Endothelial cell of umbilical vein (primary cell): ENCODE results near the gene C2CD4B. TPM values are rescaled to one million over a fixed set of nuclear protein-coding genes. Genes with fewer than 3 reads are reported as not detected.

Experiments used
- BruUV-seq: library from RNA; stranded (reverse); fragments of 400-500 nt; replicated peaks from 2 replicates; lab custom pipeline; 2021; lab: Mats Ljungman, UMichigan
- CTCF ChIA-PET: fragments of 300-600, 350-600 bp; sonication (Branson Sonifier 250); formaldehyde crosslinking; loops from one replicate; lab custom pipeline; 2021; ENCODE audit warnings: antibody characterized with exemption, inconsistent platforms; lab: Charles Lee
- POLR2A ChIA-PET: fragments of 300-600, 350-600 bp; sonication (Branson Sonifier 250); formaldehyde crosslinking; loops from one replicate; lab custom pipeline; 2021; ENCODE audit warnings: antibody characterized with exemption, inconsistent platforms; lab: Charles Lee
- DNase-seq: peaks from one replicate; pipeline ENCODE4 v3.0.0-alpha.2; 2011; ENCODE audit warnings: low read depth, low spot score
- FAIRE-seq: peaks from 2 replicates; lab custom pipeline; 2011; peaks lifted over from hg19 to GRCh38; lab: Jason Lieb, UNC
- H2AFZ ChIP-seq: 2 replicates; pipeline ENCODE4 v1.6.0; 2012; ENCODE audit warnings: low read depth, low read length, control low read depth, inconsistent platforms
- H3K27ac ChIP-seq: 2 replicates; pipeline ENCODE4 v1.5.1; 2011; ENCODE audit warnings: low read depth, mild to moderate bottlenecking, control low read depth, low read length, moderate library complexity; ENCODE audit not compliant: insufficient read depth
- H3K27me3 ChIP-seq, 2 experiments: 2 replicates each; pipeline versions ENCODE4 v1.6.0 to v1.6.1; 2011; ENCODE audit warnings: low read length in 2 of 2, mixed read lengths in 1 of 2; ENCODE audit not compliant: control insufficient read depth in 2 of 2, insufficient read depth in 2 of 2
- H3K36me3 ChIP-seq, 2 experiments: 2 replicates in 1 of 2; 3 replicates in 1 of 2; pipeline ENCODE4 v1.5.1; 2011; ENCODE audit warnings: low read length in 2 of 2, mild to moderate bottlenecking in 1 of 2, moderate library complexity in 1 of 2; ENCODE audit not compliant: control insufficient read depth in 2 of 2, insufficient read depth in 2 of 2; ENCODE audit errors: extremely low read depth in 1 of 2
- H3K4me1 ChIP-seq: 3 replicates; pipeline ENCODE4 v1.5.1; 2011; ENCODE audit warnings: mild to moderate bottlenecking, low read length; ENCODE audit not compliant: control insufficient read depth, insufficient read depth; ENCODE audit errors: extremely low read depth
- H3K4me2 ChIP-seq: 2 replicates; pipeline ENCODE4 v1.6.1; 2011; ENCODE audit warnings: low read length, control low read depth, mixed read lengths; ENCODE audit not compliant: insufficient read depth
- H3K4me3 ChIP-seq, 3 experiments: fragments of 200-600 bp in 1 of 3; sonication (generic), shearing (Covaris generic) in 1 of 3; replicated peaks in 1 of 3; 2 replicates each; pipeline ENCODE4 v1.5.1; 2011 to 2016; ENCODE audit warnings: control low read depth in 3 of 3, low read length in 3 of 3, mild to moderate bottlenecking in 2 of 3, inconsistent platforms in 1 of 3, low read depth in 1 of 3, moderate library complexity in 1 of 3; ENCODE audit not compliant: insufficient read depth in 1 of 3
- H3K79me2 ChIP-seq: 2 replicates; pipeline ENCODE4 v1.6.0; 2012; ENCODE audit warnings: low read length, inconsistent platforms; ENCODE audit not compliant: control insufficient read depth, insufficient read depth
- H3K9ac ChIP-seq: replicated peaks from 2 replicates; pipeline ENCODE3; 2011; ENCODE audit warnings: low read length, control low read depth; ENCODE audit not compliant: insufficient read depth; ENCODE audit errors: extremely low read depth
- H3K9me1 ChIP-seq: replicated peaks from 3 replicates; pipeline ENCODE4 v1.6.0; 2011; ENCODE audit warnings: mild to moderate bottlenecking, low read length; ENCODE audit not compliant: control insufficient read depth, insufficient read depth; ENCODE audit errors: extremely low read depth
- H3K9me3 ChIP-seq: replicated peaks from 2 replicates; pipeline ENCODE4 v1.5.1; 2012; ENCODE audit warnings: low read length, inconsistent platforms; ENCODE audit not compliant: control insufficient read depth, insufficient read depth
- H4K20me1 ChIP-seq: replicated peaks from 2 replicates; pipeline ENCODE3; 2011; ENCODE audit warnings: mild to moderate bottlenecking, low read length; ENCODE audit not compliant: control insufficient read depth, insufficient read depth; ENCODE audit errors: extremely low read depth
- CTCF ChIP-seq, 2 donors: IDR thresholded peaks; 1 replicate in 1 of 2; 2 replicates in 1 of 2; pipeline ENCODE4 v1.5.1; 2011; ENCODE audit warnings: low read length in 2 of 2, mild to moderate bottlenecking in 2 of 2, moderate library complexity in 2 of 2, control low read depth in 1 of 2, inconsistent platforms in 1 of 2, low read depth in 1 of 2; ENCODE audit not compliant: insufficient read depth in 1 of 2; ENCODE audit errors: extremely low read depth in 1 of 2
- EZH2 ChIP-seq: IDR thresholded peaks from 2 replicates; pipeline ENCODE4 v1.6.1; 2012; ENCODE audit warnings: borderline replicate concordance, low read depth, mild to moderate bottlenecking, moderate library complexity, low read length, inconsistent platforms; ENCODE audit not compliant: severe bottlenecking
- FOS ChIP-seq: IDR thresholded peaks from 2 replicates; pipeline ENCODE4 v1.6.1; 2011; ENCODE audit warnings: mild to moderate bottlenecking, low read length, moderate library complexity, borderline replicate concordance; ENCODE audit not compliant: insufficient read depth
- POLR2A ChIP-seq: IDR thresholded peaks from 2 replicates; pipeline ENCODE4 v1.6.1; 2012; ENCODE audit warnings: low read depth, mild to moderate bottlenecking, control low read depth, low read length
- dilution Hi-C: fragments of 300-500 bp; cut with MboI; formaldehyde crosslinking; loops from one replicate; pipeline ENCODE4 v1.15.0; 2019; ENCODE audit warnings: low sequenced_read_pairs; ENCODE audit not compliant: extremely low pct_ligation_motif_present
- intact Hi-C: fragments of 100-400 bp; cut with micrococcal nuclease; formaldehyde crosslinking; loops from one replicate; pipeline ENCODE4 v1.10.0; 2022
- polyA plus RNA-seq, 4 experiments: library from polyadenylated mRNA; depleted of rRNA in 3 of 4; stranded (reverse) in 3 of 4; unstranded in 1 of 4; fragments of >200 nt; gene quantifications; 2 replicates each; pipeline versions ENCODE4 v1.2.1 to v1.2.3, GENCODE V29; 2011 to 2012; ENCODE audit warnings: missing spikeins in 1 of 4
- total RNA-seq: library from RNA; stranded (reverse); gene quantifications from 2 replicates; pipeline ENCODE4 v1.2.3, GENCODE V29; 2021

C2CD4B gene
- total and polyA plus RNA-seq, 2 donors (not counting 3 experiments of a cell fraction or from before 2014, with no cell fraction given): 28.4 to 31.7 TPM

GRCh38 chr15:62187910-62188309 lies 22.8 kb upstream of the C2CD4B start:
- ChIA-PET CTCF (interaction anchor here (0.9 to 1.7 kb wide), 5 partner anchors 8 to 61 kb away, joined by 3 to 6 read pairs (median 4); no protein-coding TSS in a partner anchor), POLR2A (no interaction called here)
- no peak overlapping the region for H2AFZ ChIP-seq
- H3K9me3 ChIP-seq: no peaks in the 10 kb centered on the region
- no peak overlapping the region for H3K4me3 ChIP-seq
- no peaks in the 10 kb centered on the region for H4K20me1 ChIP-seq
- H3K27me3 ChIP-seq: no peaks in the 10 kb centered on the region
- H3K4me2 ChIP-seq: no peak overlapping the region
- no peaks in the 10 kb centered on the region for H3K4me1 ChIP-seq
- BruUV-seq: no TSS peak
- H3K36me3 ChIP-seq: no peaks in the 10 kb centered on the region
- TF ChIP-seq POLR2A: no peak
- no peak for TF ChIP-seq CTCF (IDR thresholded peaks at IDR 0.05; ENCODE audit: extremely low read depth in 1 of 2, insufficient read depth in 1 of 2, low read depth in 1 of 2, low read length in 2 of 2)
- TF ChIP-seq EZH2: no peak
- H3K79me2 ChIP-seq: no peaks in the 10 kb centered on the region
- FAIRE-seq (no peak), DNase-seq (no peak)
- H3K9me1 ChIP-seq: no peaks in the 10 kb centered on the region
- H3K9ac ChIP-seq: no peak overlapping the region
- intact Hi-C loops (no loop called here), dilution Hi-C loops (no loop called here)
- H3K27ac ChIP-seq: no peak overlapping the region

GRCh38 chr15:62187425-62187824 lies 22.3 kb upstream of the C2CD4B start:
- H3K9me1 ChIP-seq: no peaks in the 10 kb centered on the region
- FAIRE-seq (no peak), DNase-seq (no peak)
- POLR2A ChIA-PET: interaction anchor here (0.7 kb wide), 1 partner anchor 11 kb away, joined by 4 read pairs; no protein-coding TSS in a partner anchor
- no peaks in the 10 kb centered on the region for H4K20me1 ChIP-seq
- CTCF ChIA-PET: interaction anchor here (1.1 to 1.2 kb wide), 2 partner anchors 9 to 42 kb away, joined by 3 to 4 read pairs; no protein-coding TSS in a partner anchor
- H3K9ac ChIP-seq: no peak overlapping the region
- no peaks in the 10 kb centered on the region for H3K79me2 ChIP-seq
- no peaks in the 10 kb centered on the region for H3K9me3 ChIP-seq
- H3K36me3 ChIP-seq: no peaks in the 10 kb centered on the region
- H3K27ac ChIP-seq: no peak overlapping the region
- TF ChIP-seq FOS: no peak
- no peak overlapping the region for H3K4me2 ChIP-seq
- no peaks in the 10 kb centered on the region for H3K4me1 ChIP-seq
- dilution Hi-C loops: no loop called here
- H3K27me3 ChIP-seq: no peaks in the 10 kb centered on the region
- BruUV-seq: no TSS peak
- intact Hi-C loops: no loop called here
- no peak overlapping the region for H2AFZ ChIP-seq
- no peak overlapping the region for H3K4me3 ChIP-seq
